Effector CD8-positive, alpha-beta T cell (primary cell): ENCODE data around the gene ATPAF2.
"Not testable (repeated sequence)": the region's sequence is repeated elsewhere in the genome, so short reads cannot be mapped to it uniquely, and the experiment has no call there.

Experiments
- DNase-seq: peaks from one replicate; lab custom pipeline; 2025; lab: John Stamatoyannopoulos, UW

The ATPAF2 gene

GRCh38 chr17:18009609-18010420 lies 29.2 kb downstream of the ATPAF2 start:
- no peak for DNase-seq

DNA sequence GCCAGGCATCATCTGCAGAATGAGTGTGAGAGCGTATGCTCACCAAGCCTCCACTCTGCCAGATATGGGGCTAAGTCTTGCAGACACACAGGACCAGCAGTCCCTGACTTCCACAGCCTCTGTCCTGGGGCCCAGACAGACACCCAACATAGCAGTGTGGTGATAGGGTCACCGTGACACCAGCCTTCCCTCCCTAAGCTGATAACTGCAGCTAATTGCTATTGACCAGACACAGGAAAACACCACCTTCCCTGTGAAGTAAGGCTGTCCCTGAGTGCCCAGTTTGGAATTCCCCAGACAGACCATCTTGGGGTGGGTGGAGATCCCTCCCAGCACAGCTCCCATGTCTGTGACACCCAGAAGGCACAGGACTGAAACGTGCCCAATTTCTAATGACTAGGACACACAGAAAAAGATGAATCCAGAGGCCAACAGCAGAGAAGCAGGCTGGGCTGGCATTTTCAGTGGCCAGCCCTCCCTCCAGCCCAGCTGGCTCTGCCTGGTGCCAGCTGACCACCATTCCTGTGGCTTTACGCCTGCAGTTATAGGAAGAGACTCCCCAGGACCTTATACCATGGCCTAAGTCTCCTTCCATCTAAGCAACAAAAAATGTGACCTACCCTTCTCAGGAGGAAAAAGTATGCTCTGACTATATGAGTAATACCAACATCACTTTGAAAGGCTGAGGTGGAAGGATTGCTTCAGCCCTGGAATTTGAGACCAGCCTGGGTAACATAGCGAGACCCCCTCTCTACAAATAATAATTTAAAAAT lies 30.3 kb downstream of the ATPAF2 start:
- no peak for DNase-seq

GRCh38 chr17:18006495-18007239 lies 32.3 kb downstream of the ATPAF2 start:
- no peak for DNase-seq

- no peak for DNase-seq
Observed at GRCh38 chr17:18005496-18005895, 33.5 kb downstream of the ATPAF2 start.

DNA sequence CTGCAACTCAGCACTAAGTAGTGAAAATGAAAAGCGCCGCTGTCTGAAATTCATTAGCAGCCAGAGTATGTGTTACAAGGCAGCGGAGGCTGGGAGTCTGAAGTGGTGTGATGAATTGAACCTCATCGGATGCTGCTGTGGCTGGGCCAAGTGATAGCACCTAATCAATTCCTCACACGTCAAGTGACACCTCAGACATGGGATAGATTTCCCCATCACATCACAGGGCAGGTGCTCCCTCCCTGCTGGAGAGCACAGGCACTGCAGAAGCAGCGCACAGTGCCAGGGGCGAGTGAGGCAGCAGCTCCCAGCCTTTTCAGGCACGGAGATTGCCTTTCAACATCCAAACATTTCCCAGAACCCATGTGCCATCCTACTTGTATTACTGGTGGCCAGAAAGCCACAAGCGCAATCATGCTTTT lies 34.1 kb downstream of the ATPAF2 start:
- DNase-seq = no peak

DNA sequence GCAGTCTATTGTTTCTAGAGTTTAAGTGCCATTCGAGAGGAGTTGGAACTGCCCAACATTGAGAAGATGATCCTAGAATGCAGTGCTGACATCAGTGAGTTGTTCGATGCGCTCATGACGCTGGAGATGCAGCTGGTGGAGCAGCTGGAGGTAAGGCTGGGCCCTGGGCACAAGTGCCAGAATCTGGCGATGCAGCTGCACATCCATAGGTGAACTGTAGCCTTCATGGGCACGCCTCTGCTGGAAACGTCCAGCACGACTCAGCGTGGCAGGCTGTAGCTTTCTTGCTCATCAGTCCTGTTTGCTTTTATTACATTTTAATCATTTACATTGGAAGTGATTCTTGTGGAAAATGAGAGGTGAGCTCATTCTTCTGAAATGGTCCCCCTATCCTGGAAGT lies 34.6 kb downstream of the ATPAF2 start:
- DNase-seq = no peak

DNA sequence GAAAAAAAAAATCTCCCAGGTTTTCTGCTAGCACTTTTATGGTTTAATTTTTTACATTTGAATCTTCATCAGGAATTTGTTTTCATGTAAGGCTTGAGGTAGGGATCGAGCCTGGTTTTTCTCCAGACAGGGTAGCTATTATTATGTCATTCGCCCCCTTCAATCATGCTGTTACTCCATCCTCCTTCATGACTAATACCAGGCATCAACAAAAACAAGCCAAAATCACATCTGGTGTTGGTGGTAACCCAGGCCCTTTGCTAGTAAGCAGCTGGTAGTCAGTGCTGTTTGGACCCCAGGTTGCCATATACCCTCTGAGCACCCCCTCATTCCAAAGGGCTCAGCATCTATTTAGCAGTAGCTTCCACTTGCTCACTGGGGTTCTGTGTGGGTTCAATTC lies 36.8 kb downstream of the ATPAF2 start:
- DNase-seq = no peak

GRCh38 chr17:18000030-18000408 lies 38.9 kb downstream of the ATPAF2 start:
- DNase-seq = no peak

- DNase-seq = no peak
Observed at GRCh38 chr17:17999364-18000029, 39.5 kb downstream of the ATPAF2 start.

DNA sequence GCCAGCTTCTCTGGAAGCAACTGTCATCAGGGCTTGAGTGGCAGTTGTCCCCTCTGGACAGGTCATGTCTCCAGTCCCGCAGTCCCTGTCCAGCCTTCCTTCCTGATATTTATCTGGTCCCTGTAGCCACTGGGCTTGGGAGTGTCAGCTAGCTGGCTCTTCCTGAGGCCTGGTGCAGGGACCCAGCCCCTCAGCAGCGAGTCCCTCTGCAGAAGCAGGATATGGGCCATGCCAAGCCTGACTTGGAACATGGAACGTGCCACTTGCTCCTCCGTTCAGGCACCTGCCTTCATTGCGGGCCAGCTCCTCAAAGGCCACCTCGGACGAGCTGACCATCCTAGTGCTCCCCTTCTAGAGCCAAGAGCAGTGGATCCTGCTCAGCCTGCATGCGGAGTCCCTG lies 40.0 kb downstream of the ATPAF2 start:
- DNase-seq = no peak

GRCh38 chr17:17995887-17996286 lies 43.1 kb downstream of the ATPAF2 start:
- DNase-seq = not testable (repeated sequence)

DNA sequence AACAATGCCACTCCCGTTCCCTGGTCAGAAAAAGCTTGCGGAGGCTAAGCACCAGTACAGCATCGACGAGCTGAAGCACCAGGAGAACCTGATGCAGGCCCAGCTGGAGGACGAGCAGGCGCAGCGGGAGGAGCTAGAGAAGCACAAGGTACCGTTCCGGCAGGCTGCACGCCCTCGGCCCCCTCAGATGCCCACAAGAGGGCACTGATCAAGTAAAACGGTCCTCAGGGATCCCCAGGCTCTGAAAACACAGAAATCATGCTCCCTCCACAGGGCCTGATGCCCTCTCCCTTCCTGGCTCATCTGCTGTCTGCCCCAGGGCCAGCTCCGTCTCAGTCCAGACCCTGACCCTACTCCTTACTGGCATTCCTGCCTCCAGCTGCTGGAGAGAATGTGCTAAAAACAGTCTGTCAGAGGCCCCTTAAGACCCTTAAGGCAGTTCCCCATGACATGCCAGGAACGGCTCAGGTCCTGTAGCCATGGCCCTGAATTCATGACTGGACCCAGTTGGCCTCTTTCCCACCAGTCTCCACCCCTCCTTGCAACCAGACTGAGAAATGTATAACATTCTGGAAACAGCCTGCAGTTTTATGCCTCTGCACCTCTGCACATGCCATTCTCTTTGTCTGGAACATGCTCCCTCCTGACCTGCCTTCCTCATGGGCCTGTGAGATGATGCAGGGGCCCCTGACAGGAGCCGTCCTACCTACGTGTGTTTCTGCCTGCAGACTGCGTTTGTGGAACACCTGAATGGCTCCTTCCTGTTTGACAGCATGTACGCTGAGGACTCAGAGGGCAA lies 44.5 kb downstream of the ATPAF2 start:
- DNase-seq = no peak

GRCh38 chr17:17993852-17994251 lies 45.1 kb downstream of the ATPAF2 start:
- DNase-seq = no peak

- DNase-seq = no peak
Observed at GRCh38 chr17:17993366-17993765, 45.6 kb downstream of the ATPAF2 start.

GRCh38 chr17:17990282-17990681 lies 48.7 kb downstream of the ATPAF2 start:
- DNase-seq = no peak

DNA sequence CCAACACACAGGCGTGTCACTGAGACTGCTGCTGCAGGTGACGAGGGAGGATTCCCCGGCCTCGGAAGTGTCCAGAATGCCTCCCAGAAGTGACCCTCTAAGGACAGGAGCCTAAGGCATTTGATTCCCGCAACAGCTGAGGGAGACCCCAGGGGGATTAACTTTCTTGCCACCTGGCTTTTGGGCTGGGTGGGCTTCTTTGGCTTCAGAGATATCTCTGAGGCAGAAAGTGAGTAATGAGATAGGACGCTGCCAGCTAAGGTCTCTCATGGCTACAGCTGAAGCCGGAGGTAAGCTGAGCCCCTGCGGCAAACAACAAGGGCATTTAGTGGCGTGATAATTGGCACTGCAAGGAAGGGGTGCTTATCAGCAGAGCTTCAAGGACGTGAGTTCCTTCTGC lies 49.4 kb downstream of the ATPAF2 start:
- DNase-seq = no peak

- DNase-seq = no peak
Observed at GRCh38 chr17:17989081-17989480, 49.9 kb downstream of the ATPAF2 start.

- DNase-seq = no peak
Observed at GRCh38 chr17:17988427-17988945, 50.5 kb downstream of the ATPAF2 start.

GRCh38 chr17:17987901-17988300 lies 51.1 kb downstream of the ATPAF2 start:
- DNase-seq = no peak

DNA sequence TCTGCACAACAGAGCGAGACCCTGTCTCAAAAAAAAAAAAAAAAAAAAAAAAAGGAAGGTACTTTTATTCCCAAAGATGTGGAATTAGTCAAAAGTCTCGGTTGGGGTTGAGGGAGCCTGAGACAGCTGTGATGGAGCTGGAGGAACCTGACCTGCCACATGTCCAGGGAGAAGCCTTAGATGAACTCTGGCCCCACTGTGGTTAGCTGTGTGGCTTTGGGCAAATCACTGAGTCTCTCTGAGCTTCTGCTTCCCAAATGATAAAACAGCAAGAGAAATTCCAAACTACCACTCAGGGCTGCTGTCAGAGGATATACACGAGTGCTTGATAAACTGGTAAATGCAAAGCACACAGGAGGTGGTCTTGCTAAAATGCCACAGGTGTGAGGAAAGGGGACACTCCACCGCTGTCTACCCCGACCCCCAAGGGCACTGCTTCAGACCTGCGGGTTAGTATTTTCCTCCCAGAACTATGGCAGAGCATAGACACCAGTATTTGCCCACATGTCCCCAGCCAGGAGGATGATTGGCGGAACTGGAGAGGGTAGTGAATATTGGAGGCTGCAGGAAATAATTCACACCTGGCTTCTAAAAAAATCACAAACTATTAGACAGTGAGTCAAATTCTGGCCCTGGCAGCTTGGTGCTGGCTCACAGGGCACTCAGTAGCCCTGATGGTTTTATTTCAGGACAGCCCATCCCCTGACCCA lies 51.6 kb downstream of the ATPAF2 start:
- DNase-seq = no peak
